NCI-H128 (cell line): ENCODE measurements around the gene CFAP221.

Source experiments
- DNase-seq: peaks from one replicate; lab custom pipeline; 2025; ENCODE audit not compliant: unreplicated experiment; lab: John Stamatoyannopoulos, UW

CFAP221 gene

GRCh38 chr2:119536211-119536610, 8.0 kb upstream of the CFAP221 start:
- no peak for DNase-seq

- DNase-seq, result no peak
Measured at GRCh38 chr2:119536707-119537106, 7.5 kb upstream of the CFAP221 start.

DNA sequence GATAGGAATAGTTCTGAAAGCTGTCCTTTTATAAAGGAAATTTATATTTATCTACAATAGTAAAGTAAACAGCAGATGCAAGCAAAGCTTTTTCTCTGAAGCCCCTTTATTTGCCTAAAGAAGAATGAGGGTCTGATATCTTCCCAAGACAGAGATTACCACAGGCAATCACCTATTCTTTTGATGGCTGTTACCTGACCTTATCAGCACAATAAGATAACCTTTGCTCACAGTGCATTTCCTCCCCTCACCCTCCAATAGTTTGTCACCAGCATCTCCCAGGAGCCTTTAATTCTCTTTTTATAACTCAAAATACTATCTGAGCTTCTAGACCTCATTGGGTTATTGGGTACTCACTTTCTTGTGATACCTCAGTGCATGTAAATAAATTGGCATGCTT, 6.5 kb upstream of the CFAP221 start:
- no peak for DNase-seq

DNA sequence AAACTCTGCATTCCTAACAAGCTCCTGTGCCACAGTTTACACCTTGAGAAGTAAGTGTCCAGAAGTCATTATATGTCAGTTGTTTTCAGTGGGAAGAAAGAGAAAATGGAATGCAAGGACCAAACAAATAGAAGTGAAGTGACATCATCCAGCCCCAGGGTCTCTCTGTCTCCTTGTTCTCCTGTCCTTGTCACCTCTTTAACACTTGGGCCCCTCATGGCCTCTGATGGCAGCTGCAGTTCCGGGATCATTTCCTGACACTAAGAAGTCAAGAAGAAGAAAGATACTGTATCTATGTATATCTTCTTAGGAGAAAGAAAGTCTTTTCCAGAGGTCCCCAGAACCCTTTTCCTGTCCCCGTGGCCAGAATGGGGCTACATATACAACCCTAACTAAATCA, 2.8 kb upstream of the CFAP221 start:
- DNase-seq, result no peak

- DNase-seq, result no peak
Measured at GRCh38 chr2:119544939-119545475, 758 bp downstream of the CFAP221 start.

DNA sequence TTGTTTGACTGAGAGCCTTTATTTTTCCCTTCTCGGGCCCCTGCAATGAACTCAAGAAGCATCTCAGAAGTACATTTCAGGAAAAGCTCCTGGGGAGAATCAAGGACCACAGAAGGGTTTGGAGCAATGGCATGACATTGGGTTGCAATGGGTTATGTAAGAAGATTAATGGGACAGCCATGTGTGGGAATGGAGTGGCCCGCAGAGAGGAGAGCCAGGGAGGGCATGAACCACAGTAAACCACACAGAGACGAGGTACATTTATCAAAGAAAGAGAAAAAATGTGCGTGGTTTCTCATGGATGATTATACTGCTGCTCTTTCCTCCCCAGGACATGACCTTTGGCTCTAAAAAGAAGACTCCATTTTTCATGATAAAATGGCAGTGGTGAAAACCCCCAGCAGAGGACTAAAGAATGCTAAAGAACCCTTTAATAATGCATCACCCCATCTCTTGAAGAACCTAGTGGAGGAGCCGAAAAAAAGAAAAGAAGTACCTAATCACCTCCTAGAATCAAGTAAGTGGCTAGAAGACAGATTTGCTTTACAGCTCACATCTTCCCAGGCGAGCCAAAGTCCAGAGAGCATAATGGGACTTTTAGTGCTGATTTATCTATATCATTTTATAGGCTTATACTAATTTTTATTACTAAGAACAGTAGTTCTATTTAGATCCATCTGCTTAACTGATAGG, 1.7 kb downstream of the CFAP221 start:
- no peak for DNase-seq

DNA sequence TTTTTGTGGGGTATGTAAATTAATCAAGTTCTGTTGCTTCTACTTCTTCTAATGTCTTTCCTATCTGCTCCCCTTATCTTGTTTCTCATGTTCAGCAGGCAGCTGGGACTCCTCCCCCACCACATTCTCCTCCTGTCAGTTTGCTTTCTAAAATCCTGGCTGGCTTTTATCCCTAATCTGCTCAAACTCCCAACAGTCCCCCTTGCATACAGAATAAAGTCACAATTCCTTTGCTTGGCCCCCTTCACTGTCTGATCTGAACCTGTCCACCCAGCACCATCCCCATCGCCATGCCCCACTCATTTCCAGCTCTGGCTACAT, 2.2 kb downstream of the CFAP221 start:
- DNase-seq, result no peak

GRCh38 chr2:119548516-119549120, 4.4 kb downstream of the CFAP221 start:
- no peak for DNase-seq

DNA sequence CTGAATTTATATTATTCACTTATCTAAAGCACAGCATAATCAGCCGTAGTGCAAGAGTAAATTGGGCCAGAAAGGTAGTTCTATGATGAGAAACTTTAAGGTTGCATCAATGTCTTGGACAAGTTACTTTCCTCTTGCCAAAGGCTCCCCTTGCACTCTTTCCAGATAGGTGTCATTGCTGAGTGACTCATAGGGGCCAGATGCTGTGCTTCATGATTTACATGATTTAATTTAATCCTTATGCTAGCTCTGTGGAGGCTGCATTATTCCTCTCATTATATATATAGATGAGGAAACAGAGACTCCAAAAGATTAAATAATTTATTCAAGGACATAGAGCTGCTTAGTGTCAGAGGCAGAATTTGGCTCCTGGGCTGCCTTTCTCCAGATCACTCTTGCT, 5.0 kb downstream of the CFAP221 start:
- no peak for DNase-seq

DNA sequence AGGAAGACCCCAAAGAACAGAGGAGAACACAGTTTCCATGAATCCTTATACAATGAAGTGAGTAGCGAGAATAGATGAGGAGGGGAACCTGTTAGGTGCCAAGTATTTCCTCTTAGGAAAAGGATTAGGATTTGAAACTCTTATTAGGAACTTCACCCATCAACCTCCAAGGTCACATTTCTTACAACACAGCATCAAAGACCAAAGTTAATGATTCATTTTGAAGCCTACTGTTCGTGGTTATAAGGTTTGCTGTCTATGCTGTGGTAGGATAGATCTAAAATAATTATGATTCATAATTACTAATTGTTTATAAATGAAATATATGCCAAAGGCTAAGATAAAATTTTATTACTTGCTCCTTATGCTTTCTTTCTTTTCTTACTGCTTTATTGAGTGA, 6.1 kb downstream of the CFAP221 start:
- no peak for DNase-seq

DNA sequence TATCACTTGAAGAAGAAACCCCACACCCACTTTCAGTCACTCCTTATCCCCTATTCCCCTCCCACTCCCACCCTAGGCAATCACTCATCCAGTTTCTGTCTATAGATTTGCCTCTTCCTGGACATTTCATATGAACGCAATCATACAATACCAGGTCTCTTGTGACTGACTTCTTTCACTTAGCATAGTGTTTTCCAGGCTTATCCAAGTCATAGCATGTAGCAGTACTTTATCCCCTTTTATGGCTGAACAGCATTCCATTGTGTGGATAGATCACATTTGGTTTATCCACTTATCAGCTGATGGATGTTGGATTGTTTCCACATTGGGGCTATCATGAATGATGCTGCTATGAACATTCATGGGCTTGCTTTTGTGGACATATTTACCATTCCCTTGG, 6.6 kb downstream of the CFAP221 start:
- no peak for DNase-seq

GRCh38 chr2:119552902-119553301, 8.7 kb downstream of the CFAP221 start:
- no peak for DNase-seq

GRCh38 chr2:119553687-119554344, 9.6 kb downstream of the CFAP221 start:
- no peak for DNase-seq

DNA sequence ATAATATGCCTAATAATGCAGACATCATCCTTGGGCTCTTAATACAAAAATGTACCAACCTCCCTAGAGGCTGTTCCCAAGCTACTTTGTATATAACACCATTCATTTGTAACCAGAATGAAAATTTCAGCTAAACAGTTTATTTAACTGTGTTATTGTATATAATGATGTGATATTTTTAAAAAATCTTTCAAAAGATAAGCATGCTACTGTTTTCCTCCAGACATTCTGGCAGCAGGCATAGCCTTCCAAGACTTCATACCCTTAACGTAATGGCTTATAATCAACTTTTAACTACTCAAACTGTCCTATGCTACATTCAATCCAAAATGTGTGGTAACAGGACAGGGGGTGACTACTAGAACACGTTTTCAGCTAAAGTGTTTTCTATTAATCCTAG, 21.2 kb downstream of the CFAP221 start:
- no peak for DNase-seq

DNA sequence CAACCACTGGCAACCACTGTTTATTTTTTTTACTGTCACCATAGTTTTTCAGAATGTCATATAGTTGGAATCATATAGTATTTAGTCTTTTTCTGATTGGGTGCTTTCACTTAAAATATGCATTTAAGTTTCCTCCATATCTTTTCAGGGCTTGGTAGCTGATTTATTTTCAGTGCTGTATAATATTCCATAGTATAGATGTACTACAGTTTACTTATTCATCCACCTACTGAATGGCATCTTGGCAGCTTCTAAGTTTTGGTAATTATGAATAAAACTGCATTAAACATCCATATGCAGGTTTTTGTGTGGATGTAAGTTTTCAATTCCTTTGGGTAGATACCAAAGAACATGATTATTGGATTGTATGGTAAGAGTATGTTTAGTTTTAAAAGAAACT, 23.0 kb downstream of the CFAP221 start:
- no peak for DNase-seq

DNA sequence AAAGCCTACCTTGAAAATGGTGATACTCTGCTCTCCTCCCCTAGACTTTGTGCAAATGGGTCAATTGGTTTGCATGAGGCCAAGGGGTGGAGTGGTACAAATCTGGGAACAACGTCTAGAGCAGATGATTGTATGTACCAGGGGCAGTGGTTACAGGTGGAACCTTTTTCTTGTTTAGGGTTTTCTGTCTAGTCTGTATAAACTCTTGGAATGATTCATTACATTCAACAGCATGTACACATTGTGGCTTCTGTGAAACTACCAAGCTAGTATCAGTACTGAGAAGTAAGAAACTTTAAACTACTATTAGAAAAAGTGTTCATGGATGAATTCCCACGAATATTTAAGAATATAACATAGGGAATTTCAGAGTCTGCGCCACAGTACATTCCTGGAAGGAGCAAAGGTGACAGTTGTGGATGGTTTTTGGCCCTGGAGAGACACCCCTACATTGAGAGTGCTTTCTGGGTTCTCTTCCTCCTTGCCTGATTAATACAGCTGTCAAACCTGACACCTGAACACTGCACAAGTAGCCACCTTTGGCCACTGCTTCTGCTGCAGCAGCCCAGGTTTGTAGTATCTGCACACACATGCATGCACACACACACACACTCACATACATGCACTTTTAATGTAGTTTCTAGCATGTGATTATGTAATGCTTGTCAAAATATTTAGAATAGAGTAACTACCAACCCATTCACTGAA, 30.0 kb downstream of the CFAP221 start:
- DNase-seq, result no peak

DNA sequence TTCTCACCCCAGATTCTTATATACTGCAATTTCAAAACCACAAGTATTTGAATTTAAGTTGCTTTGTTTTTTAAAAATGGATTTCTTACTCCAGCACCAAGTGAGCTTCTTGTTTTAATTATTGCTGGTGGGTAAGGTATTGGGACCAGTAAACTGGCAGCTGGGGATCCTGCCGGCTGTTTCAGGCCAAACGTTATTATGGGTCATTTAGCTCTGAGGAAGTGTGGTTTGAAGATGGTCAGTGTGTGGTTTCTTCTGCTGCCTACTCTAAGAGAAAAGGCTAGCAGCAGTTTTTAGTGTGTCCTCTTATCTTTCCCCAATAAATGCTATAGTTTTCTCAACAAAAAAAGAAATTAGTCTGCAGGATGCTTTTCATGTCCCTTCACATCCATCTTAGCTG, 30.6 kb downstream of the CFAP221 start:
- no peak for DNase-seq

GRCh38 chr2:119575439-119575838, 31.2 kb downstream of the CFAP221 start:
- DNase-seq, result no peak

GRCh38 chr2:119579424-119580295, 35.4 kb downstream of the CFAP221 start:
- no peak for DNase-seq

- DNase-seq, result no peak
Measured at GRCh38 chr2:119580550-119581072, 36.4 kb downstream of the CFAP221 start.

- no peak for DNase-seq
Measured at GRCh38 chr2:119583291-119583690, 39.0 kb downstream of the CFAP221 start.
